ENCODE data around the gene POLR2B. TPM values are rescaled to one million over a fixed set of nuclear protein-coding genes. Genes with fewer than 3 reads are reported as not detected.

POLR2B gene
- total RNA-seq, 1 donor from 2014 or later = 135 TPM

GRCh38 chr4:56995525-56995924 lies 16.8 kb downstream of the POLR2B start:
- no peaks in the 10 kb centered on the region for H3K4me1 Mint-ChIP-seq (ENCODE audit: low read depth, unreplicated experiment)
- no peak overlapping the region for H3K4me3 Mint-ChIP-seq (ENCODE audit: unreplicated experiment)
- no peaks in the 10 kb centered on the region for H3K36me3 Mint-ChIP-seq (ENCODE audit: unreplicated experiment)
- no peaks in the 10 kb centered on the region for H3K9me3 Mint-ChIP-seq (ENCODE audit: unreplicated experiment)
- no peak for DNase-seq
- no peak overlapping the region for H3K27ac Mint-ChIP-seq (ENCODE audit: unreplicated experiment)
- H3K27me3 Mint-ChIP-seq (ENCODE audit: unreplicated experiment) = no peaks in the 10 kb centered on the region
- TF ChIP-seq CTCF (IDR thresholded peaks at IDR 0.05; ENCODE audit: partially characterized antibody, unreplicated experiment) = no peak

- no peaks in the 10 kb centered on the region for H3K36me3 Mint-ChIP-seq (ENCODE audit: unreplicated experiment)
- no peaks in the 10 kb centered on the region for H3K27me3 Mint-ChIP-seq (ENCODE audit: unreplicated experiment)
- no peak overlapping the region for H3K27ac Mint-ChIP-seq (ENCODE audit: unreplicated experiment)
- no peak for TF ChIP-seq CTCF (IDR thresholded peaks at IDR 0.05; ENCODE audit: partially characterized antibody, unreplicated experiment)
- H3K4me3 Mint-ChIP-seq (ENCODE audit: unreplicated experiment) = no peak overlapping the region
- no peak for DNase-seq
- no peaks in the 10 kb centered on the region for H3K4me1 Mint-ChIP-seq (ENCODE audit: low read depth, unreplicated experiment)
- H3K9me3 Mint-ChIP-seq (ENCODE audit: unreplicated experiment) = no peaks in the 10 kb centered on the region
Measured at GRCh38 chr4:56999751-57000150, 21.1 kb downstream of the POLR2B start.

- Mint-ChIP-seq H3K27me3 (ENCODE audit: unreplicated experiment) (peaks cover under 1% of the 10 kb centered on the region), H3K9me3 (ENCODE audit: unreplicated experiment) (peaks cover 3% of the 10 kb centered on the region), H3K27ac (ENCODE audit: unreplicated experiment) (no peak overlapping the region), H3K4me3 (ENCODE audit: unreplicated experiment) (no peak overlapping the region), H3K36me3 (ENCODE audit: unreplicated experiment) (no peaks in the 10 kb centered on the region), H3K4me1 (ENCODE audit: low read depth, unreplicated experiment) (no peaks in the 10 kb centered on the region)
- TF ChIP-seq CTCF (IDR thresholded peaks at IDR 0.05; ENCODE audit: partially characterized antibody, unreplicated experiment) = no peak
- DNase-seq = no peak
Measured at GRCh38 chr4:57013543-57014120, 34.9 kb downstream of the POLR2B start.

- Mint-ChIP-seq H3K4me1 (ENCODE audit: low read depth, unreplicated experiment) (no peaks in the 10 kb centered on the region), H3K9me3 (ENCODE audit: unreplicated experiment) (no peaks in the 10 kb centered on the region), H3K36me3 (ENCODE audit: unreplicated experiment) (no peaks in the 10 kb centered on the region), H3K27me3 (ENCODE audit: unreplicated experiment) (peaks cover 1% of the 10 kb centered on the region), H3K27ac (ENCODE audit: unreplicated experiment) (no peak overlapping the region), H3K4me3 (ENCODE audit: unreplicated experiment) (no peak overlapping the region)
- no peak for DNase-seq
- TF ChIP-seq CTCF (IDR thresholded peaks at IDR 0.05; ENCODE audit: partially characterized antibody, unreplicated experiment) = no peak
Measured at GRCh38 chr4:57018980-57019379, 40.3 kb downstream of the POLR2B start.

- no peaks in the 10 kb centered on the region for H3K36me3 Mint-ChIP-seq (ENCODE audit: unreplicated experiment)
- peaks cover 1% of the 10 kb centered on the region for H3K27me3 Mint-ChIP-seq (ENCODE audit: unreplicated experiment)
- H3K4me3 Mint-ChIP-seq (ENCODE audit: unreplicated experiment) = no peak overlapping the region
- no peak for DNase-seq
- TF ChIP-seq CTCF (IDR thresholded peaks at IDR 0.05; ENCODE audit: partially characterized antibody, unreplicated experiment) = no peak
- no peak overlapping the region for H3K27ac Mint-ChIP-seq (ENCODE audit: unreplicated experiment)
- H3K9me3 Mint-ChIP-seq (ENCODE audit: unreplicated experiment) = no peaks in the 10 kb centered on the region
- H3K4me1 Mint-ChIP-seq (ENCODE audit: low read depth, unreplicated experiment) = no peaks in the 10 kb centered on the region
Measured at GRCh38 chr4:57020467-57021101, 41.9 kb downstream of the POLR2B start.
